IMR-90 (cell line): ENCODE measurements around the gene C15orf39. TPM values are rescaled to one million over a fixed set of nuclear protein-coding genes. Genes with fewer than 3 reads are reported as not detected.

ENCODE experiments used
- ATAC-seq: fragments of 200-7000 bp; cut with Tn5 transposase; 2 replicates; pipeline ENCODE4 v1.9.1; 2020; ENCODE audit warnings: low read depth, mild to moderate bottlenecking, moderate library complexity
- BruUV-seq: library from RNA; stranded (reverse); fragments of 400-500 nt; replicated peaks from 2 replicates; lab custom pipeline; 2021; lab: Mats Ljungman, UMichigan
- CTCF ChIA-PET: fragments of 300-600 bp; formaldehyde crosslinking; extraction: SDS; loops from one replicate; lab custom pipeline; 2021; ENCODE audit warnings: antibody characterized with exemption; lab: Yijun Ruan, JAX
- POLR2A ChIA-PET: fragments of 300-600 bp; sonication (Branson Sonifier 250); formaldehyde crosslinking; loops from one replicate; lab custom pipeline; 2022; ENCODE audit warnings: antibody characterized with exemption; ENCODE audit not compliant: unreplicated experiment; lab: Charles Lee
- DNase-seq: peaks from one replicate; pipeline ENCODE4 v3.0.0; 2013
- H2AFZ ChIP-seq: replicated peaks from 2 replicates; pipeline ENCODE3; 2013; ENCODE audit warnings: low read length, mild to moderate bottlenecking; ENCODE audit not compliant: poor library complexity
- H2AK5ac ChIP-seq: 2 replicates; pipeline ENCODE4 v1.6.1; 2013; ENCODE audit warnings: low read depth, low read length, inconsistent platforms
- H2AK9ac ChIP-seq: replicated peaks from 2 replicates; pipeline ENCODE3; 2013; ENCODE audit warnings: mild to moderate bottlenecking, low read depth, low read length, moderate library complexity; ENCODE audit not compliant: poor library complexity
- H2BK120ac ChIP-seq: 2 replicates; pipeline ENCODE4 v1.6.1; 2013; ENCODE audit warnings: low read depth, low read length, inconsistent platforms
- H2BK15ac ChIP-seq: 3 replicates; pipeline ENCODE4 v1.6.1; 2013; ENCODE audit warnings: low read depth, low read length, inconsistent platforms
- H2BK20ac ChIP-seq: 2 replicates; pipeline ENCODE4 v1.6.1; 2013; ENCODE audit warnings: low read depth, mild to moderate bottlenecking, inconsistent platforms, low read length, moderate library complexity
- H2BK5ac ChIP-seq: 2 replicates; pipeline ENCODE4 v1.6.1; 2013; ENCODE audit warnings: mild to moderate bottlenecking, low read depth, low read length, inconsistent platforms; ENCODE audit not compliant: poor library complexity, severe bottlenecking
- H3K14ac ChIP-seq: replicated peaks from 2 replicates; pipeline ENCODE4 v1.6.1; 2013; ENCODE audit warnings: low read depth, low read length, inconsistent platforms
- H3K18ac ChIP-seq: 2 replicates; pipeline ENCODE4 v1.6.1; 2013; ENCODE audit warnings: low read depth, low read length, control low read depth
- H3K23ac ChIP-seq: 2 replicates; pipeline ENCODE4 v1.6.1; 2013; ENCODE audit warnings: low read depth, low read length, inconsistent platforms
- H3K27ac ChIP-seq: 2 replicates; pipeline ENCODE4 v1.5.1; 2013; ENCODE audit warnings: mild to moderate bottlenecking, control low read depth, low read length; ENCODE audit not compliant: insufficient read depth
- H3K27me3 ChIP-seq: 2 replicates; pipeline ENCODE4 v1.6.1; 2013; ENCODE audit warnings: low read length; ENCODE audit not compliant: control insufficient read depth, insufficient read depth
- H3K36me3 ChIP-seq: 2 replicates; pipeline ENCODE4 v1.6.1; 2013; ENCODE audit warnings: low read length, mixed read lengths; ENCODE audit not compliant: control insufficient read depth, insufficient read depth
- H3K4ac ChIP-seq: 2 replicates; pipeline ENCODE4 v1.6.1; 2013; ENCODE audit warnings: low read depth, low read length, inconsistent platforms
- H3K4me1 ChIP-seq: 2 replicates; pipeline ENCODE4 v1.6.1; 2013; ENCODE audit warnings: low read length, mixed read lengths; ENCODE audit not compliant: control insufficient read depth, insufficient read depth
- H3K4me2 ChIP-seq: 2 replicates; pipeline ENCODE4 v1.6.1; 2013; ENCODE audit warnings: low read depth, mild to moderate bottlenecking, control low read depth, low read length, moderate library complexity
- H3K4me3 ChIP-seq: 2 replicates; pipeline ENCODE4 v1.5.1; 2013; ENCODE audit warnings: low read depth, mild to moderate bottlenecking, control low read depth, low read length, moderate library complexity; ENCODE audit not compliant: insufficient read depth
- H3K56ac ChIP-seq: 2 replicates; pipeline ENCODE4 v1.6.1; 2013; ENCODE audit warnings: low read length, inconsistent platforms; ENCODE audit not compliant: insufficient read depth; ENCODE audit errors: extremely low read depth
- H3K79me1 ChIP-seq, 2 experiments: 2 replicates each; pipeline ENCODE4 v1.6.1; 2013; ENCODE audit warnings: low read length in 2 of 2, inconsistent platforms in 1 of 2, low read depth in 1 of 2
- H3K9ac ChIP-seq: 2 replicates; pipeline ENCODE4 v1.6.1; 2013; ENCODE audit warnings: low read depth, low read length, control low read depth
- H3K9me1 ChIP-seq: 2 replicates; pipeline ENCODE4 v1.6.1; 2013; ENCODE audit warnings: low read length, inconsistent platforms; ENCODE audit not compliant: insufficient read depth
- H3K9me3 ChIP-seq: 2 replicates; pipeline ENCODE4 v1.6.1; 2013; ENCODE audit warnings: low read length; ENCODE audit not compliant: control insufficient read depth, insufficient read depth
- H4K20me1 ChIP-seq: 2 replicates; pipeline ENCODE4 v1.6.1; 2013; ENCODE audit warnings: low read length, inconsistent platforms; ENCODE audit not compliant: insufficient read depth
- H4K5ac ChIP-seq: 2 replicates; pipeline ENCODE4 v1.6.1; 2013; ENCODE audit warnings: mild to moderate bottlenecking, low read depth, low read length, control low read depth
- H4K8ac ChIP-seq, 2 experiments: 2 replicates each; pipeline ENCODE4 v1.6.1; 2013; ENCODE audit warnings: low read depth in 2 of 2, low read length in 2 of 2, control low read depth in 1 of 2, inconsistent platforms in 1 of 2
- H4K91ac ChIP-seq: 2 replicates; pipeline ENCODE4 v1.6.1; 2013; ENCODE audit warnings: low read depth, low read length, inconsistent platforms; ENCODE audit not compliant: insufficient read depth
- RFX5 ChIP-seq: IDR thresholded peaks from 2 replicates; pipeline ENCODE4 v1.8.0; 2012; ENCODE audit warnings: low read depth, mild to moderate bottlenecking, low read length, moderate library complexity
- SMC3 ChIP-seq: fragments of 150-350 bp; IDR thresholded peaks from 2 replicates; pipeline ENCODE4 v1.6.1; 2016; ENCODE audit warnings: low read depth, mild to moderate bottlenecking, antibody characterized with exemption, low read length, moderate library complexity
- WGBS, 2 experiments: methylation state at CpG; one replicate each; pipeline versions ENCODE4 v1.1.5 to v1.1.7; 2013; ENCODE audit warnings: missing lambda C conversion rate in 2 of 2; ENCODE audit not compliant: insufficient read length in 1 of 2; ENCODE audit errors: extremely low coverage in 2 of 2; 5-methylcytosine and 5-hydroxymethylcytosine counted together
- dilution Hi-C: fragments of 300-500 bp; cut with HindIII; formaldehyde crosslinking; loops from one replicate; pipeline ENCODE4 v1.14.3; 2018; ENCODE audit warnings: low sequenced_read_pairs; ENCODE audit not compliant: unreplicated experiment
- in situ Hi-C: fragments of 300-500 bp; cut with MboI; formaldehyde crosslinking; loops from 3 replicates; pipeline ENCODE4 v1.14.3; 2019; ENCODE audit warnings: low sequenced_read_pairs, inconsistent platforms, mixed read lengths
- intact Hi-C: fragments of 100-400 bp; cut with micrococcal nuclease; formaldehyde crosslinking; loops from 2 replicates; pipeline ENCODE4 v1.10.0; 2022
- polyA plus RNA-seq, 3 experiments: library from polyadenylated mRNA; depleted of rRNA; stranded (reverse); fragments of >200 nt; gene quantifications; 2 replicates each; pipeline ENCODE4 v1.2.3, GENCODE V29; 2012; ENCODE audit warnings: low replicate concordance in 1 of 3
- total RNA-seq: library from RNA; depleted of rRNA; stranded (reverse); fragments of >200 nt; gene quantifications from 2 replicates; pipeline ENCODE4 v1.2.3, GENCODE V29; 2012

C15orf39 gene
- total and polyA plus RNA-seq, 2 of the 4 experiments (the other 2 are of a cell fraction): 1.3 to 5.7 TPM

GRCh38 chr15:75207618-75208500 lies 6.2 kb downstream of the C15orf39 start:
- TF ChIP-seq RFX5 (no peak), SMC3 (no peak)
- no peak overlapping the region for H3K18ac ChIP-seq
- peaks cover 96% of the 10 kb centered on the region for H4K20me1 ChIP-seq

More at GRCh38 chr15:75207618-75208500, 6.2 kb downstream of the C15orf39 start:
- in situ Hi-C loops: no loop called here
- H3K23ac ChIP-seq: no peak overlapping the region
- 92% methylated on average over 19 of the region's 20 CpGs; no CpG with 5 or more reads in 1 of the 2 experiments for WGBS, 2 experiments
- H3K27me3 ChIP-seq: no peaks in the 10 kb centered on the region
- no peak overlapping the region for H2BK15ac ChIP-seq
- ATAC-seq (no peak), DNase-seq (no peak)
- no peak overlapping the region for H3K27ac ChIP-seq
- H2BK5ac ChIP-seq: no peak overlapping the region
- no peak overlapping the region for H3K4me2 ChIP-seq
- ChIA-PET POLR2A (no interaction called here), CTCF (no interaction called here)
- no peaks in the 10 kb centered on the region for H3K9me3 ChIP-seq
- H3K9me1 ChIP-seq: no peaks in the 10 kb centered on the region
- H2BK20ac ChIP-seq: no peak overlapping the region
- H3K4ac ChIP-seq: no peak overlapping the region
- no peak overlapping the region for H2AK5ac ChIP-seq
- H3K56ac ChIP-seq: no peak overlapping the region
- H4K91ac ChIP-seq: no peak overlapping the region
- no peak overlapping the region for H2AK9ac ChIP-seq
- no peak overlapping the region for H4K8ac ChIP-seq
- no peak overlapping the region for H3K14ac ChIP-seq
- H3K4me1 ChIP-seq: peaks cover 5% of the 10 kb centered on the region; the same call in 1 of the 2 replicates
- H4K5ac ChIP-seq: no peak overlapping the region
- peaks cover 22 to 79% of the 10 kb centered on the region in 2 experiments for H3K79me1 ChIP-seq
- H3K36me3 ChIP-seq: peaks cover 63% of the 10 kb centered on the region
- H2BK120ac ChIP-seq: no peak overlapping the region
- BruUV-seq: no TSS peak
- H3K9ac ChIP-seq: no peak overlapping the region
- no peak overlapping the region for H3K4me3 ChIP-seq
- dilution Hi-C loops: no loop called here
- intact Hi-C loops: no loop called here
- H2AFZ ChIP-seq: no peak overlapping the region
